Activated T-cell treated with anti-CD3 and anti-CD28 coated beads for 4 hours (primary cell): ENCODE results near the gene MLH1.
"Not testable (repeated sequence)": the region's sequence is repeated elsewhere in the genome, so short reads cannot be mapped to it uniquely, and the experiment has no call there.

Experiments used
- DNase-seq: peaks from one replicate; pipeline ENCODE4 v3.0.0-alpha.2; 2020

MLH1 gene

GRCh38 chr3:37039161-37039846 lies 46.0 kb downstream of the MLH1 start:
- no peak for DNase-seq

- no peak for DNase-seq
These were observed 46.9 kb downstream of the MLH1 start for GRCh38 chr3:37040231-37040630.

GRCh38 chr3:37041546-37042195 lies 48.4 kb downstream of the MLH1 start:
- DNase-seq: no peak

- DNase-seq: not testable (repeated sequence)
These were observed 49.4 kb downstream of the MLH1 start for GRCh38 chr3:37042712-37043111.

- no peak for DNase-seq
These were observed 57.0 kb downstream of the MLH1 start for GRCh38 chr3:37050282-37050681.

- no peak for DNase-seq
These were observed 59.5 kb downstream of the MLH1 start for GRCh38 chr3:37052860-37053259.

- no peak for DNase-seq
These were observed 60.0 kb downstream of the MLH1 start for GRCh38 chr3:37053337-37053736.

GRCh38 chr3:37053753-37054152 lies 60.4 kb downstream of the MLH1 start:
- no peak for DNase-seq

- DNase-seq: no peak
These were observed 61.1 kb downstream of the MLH1 start for GRCh38 chr3:37054370-37054769.

GRCh38 chr3:37055077-37055476 lies 61.8 kb downstream of the MLH1 start:
- DNase-seq: not testable (repeated sequence)

- DNase-seq: no peak
These were observed 63.5 kb downstream of the MLH1 start for GRCh38 chr3:37056826-37057225.

GRCh38 chr3:37058117-37058516 lies 64.8 kb downstream of the MLH1 start:
- DNase-seq: no peak

GRCh38 chr3:37064747-37065146 lies 71.4 kb downstream of the MLH1 start:
- DNase-seq: no peak

- DNase-seq: no peak
These were observed 74.3 kb downstream of the MLH1 start for GRCh38 chr3:37067577-37067976.

GRCh38 chr3:37068031-37068430 lies 74.7 kb downstream of the MLH1 start:
- DNase-seq: no peak

- no peak for DNase-seq
These were observed 78.6 kb downstream of the MLH1 start for GRCh38 chr3:37071921-37072320.

GRCh38 chr3:37072892-37073291 lies 79.6 kb downstream of the MLH1 start:
- DNase-seq: no peak

GRCh38 chr3:37074178-37074577 lies 80.9 kb downstream of the MLH1 start:
- no peak for DNase-seq

- DNase-seq: no peak
These were observed 82.6 kb downstream of the MLH1 start for GRCh38 chr3:37075955-37076354.

GRCh38 chr3:37082317-37082716 lies 89.0 kb downstream of the MLH1 start:
- no peak for DNase-seq

- no peak for DNase-seq
These were observed 93.6 kb downstream of the MLH1 start for GRCh38 chr3:37086918-37087317.

- no peak for DNase-seq
These were observed 94.6 kb downstream of the MLH1 start for GRCh38 chr3:37087870-37088269.

GRCh38 chr3:37092484-37092883 lies 99.2 kb downstream of the MLH1 start:
- DNase-seq: no peak

GRCh38 chr3:37093481-37093880 lies 100.2 kb downstream of the MLH1 start:
- no peak for DNase-seq

- no peak for DNase-seq
These were observed 101.3 kb downstream of the MLH1 start for GRCh38 chr3:37094636-37095035.
